Activated CD4-positive, CD25-positive, alpha-beta regulatory T cell treated with anti-CD3 and anti-CD28 coated beads, Interleukin-2, amount 50 U/mL, for 72 hours (primary cell): ENCODE measurements around the gene ACOT7.
A peak's percentile ranks its signal among the peaks of the same experiment; 100 is the strongest.

ENCODE experiments used
- DNase-seq: peaks from one replicate; pipeline ENCODE4 v3.0.0; 2021

Gene ACOT7

GRCh38 chr1:6245869-6246496 lies 147.6 kb downstream of the ACOT7 start:
- peak; percentile 56 for DNase-seq

GRCh38 chr1:6245086-6245868 lies 148.3 kb downstream of the ACOT7 start:
- peak; percentile 88 for DNase-seq

DNA sequence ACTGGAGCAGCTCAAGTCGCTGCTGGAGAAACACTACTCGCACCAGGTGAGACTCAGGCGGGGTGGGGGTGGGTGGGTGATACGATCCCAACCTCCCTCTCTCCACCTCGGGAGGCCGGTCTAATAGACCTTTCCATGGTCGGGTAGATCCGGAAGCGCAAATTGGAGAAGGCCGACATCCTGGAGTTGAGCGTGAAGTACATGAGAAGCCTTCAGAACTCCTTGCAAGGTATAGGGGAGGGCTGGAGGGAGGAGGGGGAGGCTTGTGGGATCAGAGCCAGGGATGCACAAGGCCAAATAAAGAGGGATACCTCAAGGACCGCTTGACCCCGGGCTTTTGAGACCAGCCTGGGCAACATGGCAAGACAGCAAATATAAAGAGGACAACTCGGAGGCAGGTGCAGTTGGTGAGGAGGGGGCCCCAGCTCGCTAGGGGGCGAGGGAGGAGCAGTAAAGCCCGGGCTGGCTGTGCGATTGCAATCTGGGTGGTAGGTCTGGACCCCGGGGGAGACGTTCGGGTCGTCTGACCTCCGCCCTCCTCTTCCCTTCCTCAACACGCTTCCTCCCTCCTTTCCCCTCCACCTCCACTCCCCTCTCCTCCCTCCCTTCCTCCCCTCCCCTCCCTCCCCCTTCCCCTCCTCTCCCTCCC lies 149.0 kb downstream of the ACOT7 start:
- no peak for DNase-seq

DNA sequence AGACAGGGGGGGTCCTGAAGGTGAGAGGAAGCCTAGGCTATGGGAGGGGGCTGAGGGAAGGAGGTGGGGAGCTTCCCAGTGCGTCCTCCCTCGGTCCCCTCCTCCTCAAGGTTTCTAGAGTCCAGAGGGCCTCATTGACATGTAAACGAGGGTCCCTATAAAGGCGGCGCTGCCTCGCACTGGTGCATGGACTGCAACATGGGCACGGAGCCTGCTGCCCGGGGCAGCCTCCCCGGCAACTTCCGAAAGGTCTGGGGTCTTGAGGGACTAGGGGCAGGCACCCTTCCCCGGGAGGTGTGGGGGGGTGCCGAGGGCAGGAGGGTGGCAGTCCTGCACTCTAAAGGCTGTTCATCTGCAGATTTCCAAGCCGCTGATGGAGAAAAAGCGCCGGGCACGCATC lies 149.6 kb downstream of the ACOT7 start, which contains the start of gene HES3:
Gene HES3 (plus strand): TSS at position 187 of the 400 bp plus-strand sequence. CDS start 187 bp downstream, at position 374.
- no peak for DNase-seq

DNA sequence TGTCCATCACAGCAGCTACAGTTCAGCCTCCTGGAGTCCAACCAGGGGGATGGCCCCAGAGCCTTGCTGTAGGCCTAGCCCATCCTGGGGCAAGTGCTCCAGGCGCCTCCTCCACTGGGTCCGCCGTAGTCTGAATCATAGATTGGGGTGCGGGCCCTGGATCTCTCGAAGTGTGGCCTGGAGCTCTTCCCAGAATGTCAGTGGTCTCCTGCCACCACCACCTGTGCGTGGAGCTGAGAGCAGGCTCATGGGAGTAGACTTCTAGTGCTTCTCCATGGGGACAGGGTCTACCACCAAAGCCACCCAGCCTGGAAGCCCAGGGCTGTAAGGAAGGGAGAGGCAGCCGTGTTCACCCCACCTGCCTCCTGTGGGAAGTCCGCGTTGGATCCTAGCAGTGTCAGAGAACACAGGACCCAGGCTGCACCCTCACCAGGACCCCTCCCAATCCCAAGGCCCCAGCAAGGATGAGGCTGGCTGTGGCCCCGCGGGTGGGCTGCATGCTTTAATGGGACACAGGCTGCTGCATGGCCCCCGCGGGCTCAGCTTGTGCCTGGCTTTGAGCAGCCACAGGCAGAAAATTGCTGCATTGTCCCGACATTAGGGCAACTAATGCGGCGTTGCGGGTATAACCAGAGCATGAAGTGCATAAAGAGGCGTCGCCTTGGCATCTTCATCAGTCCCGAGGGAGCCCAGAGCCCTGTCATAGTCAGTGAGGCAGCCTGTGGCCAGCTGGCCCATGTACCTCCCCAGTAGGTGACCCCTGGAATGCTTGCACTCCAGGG lies 150.3 kb downstream of the ACOT7 start:
- no peak for DNase-seq

GRCh38 chr1:6241887-6242740 lies 151.5 kb downstream of the ACOT7 start:
- DNase-seq = no peak

GRCh38 chr1:6241107-6241886 lies 152.3 kb downstream of the ACOT7 start:
- no peak for DNase-seq

- DNase-seq = no peak
These were observed 153.4 kb downstream of the ACOT7 start for GRCh38 chr1:6239950-6240768.

- DNase-seq = no peak
These were observed 154.3 kb downstream of the ACOT7 start for GRCh38 chr1:6239213-6239752.

DNA sequence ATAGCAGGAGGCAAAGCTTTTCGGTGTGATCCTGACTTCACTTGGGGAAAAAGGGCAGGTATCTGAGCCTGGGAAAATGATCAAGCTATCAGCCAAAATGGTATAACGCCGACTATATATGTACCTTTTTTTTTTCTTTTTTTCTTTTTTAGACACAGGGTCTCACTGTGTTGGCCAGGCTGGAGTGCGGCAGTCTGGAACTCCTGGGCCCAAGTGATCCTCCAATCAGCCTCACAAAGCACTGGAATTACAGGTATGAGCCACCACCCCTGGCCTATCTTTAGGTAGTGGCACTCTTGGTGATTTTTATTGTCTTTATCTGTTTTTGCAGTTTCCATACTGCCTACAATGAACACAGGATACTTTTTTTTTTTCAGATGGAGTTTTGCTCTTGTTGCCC lies 156.5 kb downstream of the ACOT7 start:
- DNase-seq = no peak

DNA sequence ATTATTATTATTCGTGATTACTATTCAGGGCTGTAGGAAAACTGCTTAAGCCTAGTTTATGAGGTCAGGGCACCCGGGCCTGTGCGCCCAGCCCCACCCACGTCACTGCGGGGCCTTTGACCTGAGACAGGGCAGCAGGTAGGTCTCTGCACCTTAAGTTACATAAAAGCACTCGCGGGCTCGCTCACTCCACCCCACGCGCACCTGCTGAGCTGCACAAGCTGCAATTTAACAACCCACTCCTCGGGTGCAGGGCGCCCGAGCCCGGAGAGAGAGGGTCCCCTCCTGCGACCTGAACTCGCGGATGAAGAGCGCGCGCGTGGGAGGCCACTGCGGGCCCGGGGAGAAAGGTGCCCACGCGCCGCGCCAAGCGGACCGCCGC lies 158.3 kb downstream of the ACOT7 start:
- DNase-seq = no peak

DNA sequence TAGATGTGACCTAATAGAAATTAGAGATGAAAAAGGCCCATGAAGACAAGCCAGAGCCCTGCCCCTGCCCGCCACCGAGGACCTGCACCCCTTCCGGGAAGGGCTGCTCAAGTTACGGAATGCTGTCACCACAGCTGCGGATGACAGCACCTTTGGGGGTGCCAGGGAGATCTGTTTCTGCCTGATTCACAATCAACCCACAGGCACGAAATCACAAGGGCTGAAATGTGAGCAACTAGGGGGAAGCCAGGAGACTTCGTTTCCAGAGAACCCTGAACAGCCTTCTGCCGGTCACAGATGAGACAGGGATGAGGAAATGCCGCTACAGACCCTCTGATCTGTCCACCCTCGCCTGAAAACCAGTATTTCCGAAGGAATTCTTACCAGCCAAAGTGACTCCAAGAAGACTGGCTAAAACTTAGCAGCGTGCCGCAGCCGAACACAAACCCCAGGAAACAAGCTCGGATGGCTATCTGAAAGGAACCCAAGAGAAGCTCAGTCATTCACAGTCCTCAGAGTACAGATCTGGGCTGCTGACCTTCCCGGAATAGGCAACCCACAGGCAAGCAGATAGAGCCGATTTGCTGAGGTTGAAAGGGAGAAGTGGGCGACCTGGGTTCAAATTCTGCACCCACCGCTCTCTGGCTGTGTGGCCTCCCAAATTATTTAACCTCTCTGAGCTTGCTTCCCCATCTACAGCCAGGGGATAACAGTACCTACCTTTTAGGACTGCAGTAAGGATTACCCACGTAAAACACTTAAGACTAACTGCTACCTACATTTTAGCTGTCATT lies 158.9 kb downstream of the ACOT7 start:
- DNase-seq = no peak

DNA sequence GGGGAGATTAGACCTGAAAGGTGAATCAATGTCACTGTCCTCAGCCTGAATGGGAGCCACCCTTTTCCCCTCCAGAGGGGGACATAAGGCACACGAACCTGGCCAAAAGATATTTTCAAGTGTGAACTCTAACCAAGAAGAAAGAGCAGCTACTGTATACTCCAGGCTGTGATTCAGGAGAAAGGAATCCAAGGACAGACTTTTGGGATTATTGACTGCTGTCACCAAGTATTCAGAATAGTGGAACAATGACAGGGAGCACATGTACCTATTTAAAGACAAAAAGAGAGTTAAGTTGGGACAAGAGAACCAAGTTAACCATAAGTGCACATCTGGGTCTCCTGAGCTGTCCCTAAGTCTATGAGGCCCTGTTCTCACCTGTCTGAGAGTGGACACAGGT lies 160.2 kb downstream of the ACOT7 start:
- DNase-seq = no peak

- no peak for DNase-seq
These were observed 167.9 kb downstream of the ACOT7 start for GRCh38 chr1:6225651-6226050.

DNA sequence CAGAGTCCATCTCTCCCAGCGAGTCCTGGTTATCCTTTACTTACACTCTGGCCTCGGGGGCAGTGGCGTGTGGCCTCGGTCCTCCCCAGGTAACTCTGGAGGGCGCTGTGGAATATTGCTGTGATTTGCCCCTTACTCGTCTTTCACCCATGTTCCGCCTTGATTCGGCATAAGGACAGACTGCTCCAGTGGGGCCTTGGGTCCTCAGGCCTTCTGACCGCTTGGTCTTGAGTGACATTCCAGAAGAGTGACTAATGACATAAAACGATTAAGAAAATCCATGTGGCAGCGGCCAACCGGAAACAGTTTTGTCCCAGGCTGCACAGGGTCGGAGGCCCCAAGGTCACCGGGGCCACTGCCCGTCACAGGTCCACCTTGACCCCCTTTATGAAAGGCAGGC lies 168.8 kb downstream of the ACOT7 start:
- no peak for DNase-seq

DNA sequence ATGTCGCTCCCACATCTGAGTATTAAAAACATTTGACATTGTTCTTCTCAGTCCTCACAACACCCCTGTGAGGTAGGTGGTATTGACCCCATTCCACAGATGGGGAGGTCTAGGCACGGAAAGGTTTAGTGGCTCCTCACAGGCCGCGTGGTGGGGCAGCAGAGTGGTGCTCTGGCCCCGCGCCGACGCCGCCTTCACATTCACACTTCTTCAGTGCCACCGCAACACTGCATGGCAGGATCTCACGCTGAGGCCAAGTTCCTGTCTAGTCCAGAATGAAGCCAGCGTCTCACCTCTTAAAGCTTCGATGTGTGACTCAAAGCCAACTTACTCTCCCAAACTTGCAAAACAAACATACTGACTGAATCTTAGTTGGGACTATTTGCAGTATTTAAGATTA lies 169.9 kb downstream of the ACOT7 start:
- DNase-seq = no peak

- DNase-seq = no peak
These were observed 170.9 kb downstream of the ACOT7 start for GRCh38 chr1:6222636-6223035.

- no peak for DNase-seq
These were observed 172.3 kb downstream of the ACOT7 start for GRCh38 chr1:6221210-6221784.

DNA sequence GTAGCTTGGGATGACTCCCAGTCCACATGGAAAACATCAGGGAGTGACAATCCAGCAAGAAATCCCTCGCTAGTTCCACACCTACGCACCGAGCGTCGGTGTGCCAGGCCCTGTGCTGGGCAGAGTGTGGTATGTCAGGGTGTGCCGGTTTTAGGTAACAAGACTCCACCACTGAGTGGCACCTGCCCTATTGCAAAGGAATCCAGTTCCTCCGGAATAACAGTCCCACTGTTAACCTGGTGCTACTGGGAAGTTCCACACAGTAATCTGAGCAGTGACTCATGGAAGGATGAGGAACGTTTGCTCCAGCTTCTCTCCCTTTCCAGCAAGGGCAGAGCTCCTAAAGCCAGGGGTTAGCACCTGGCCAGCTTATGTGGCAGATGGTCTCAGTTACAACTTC lies 173.3 kb downstream of the ACOT7 start:
- no peak for DNase-seq
